WTC11 (cell line): Measurements from ENCODE around the gene ATG2A. TPM values are rescaled to one million over a fixed set of nuclear protein-coding genes. Genes with fewer than 3 reads are reported as not detected.

Experiments
- ATAC-seq: fragments of 200-7000 bp; cut with Tn5 transposase; 2 replicates; pipeline ENCODE4 v1.10.0; 2021; ENCODE audit warnings: mild to moderate bottlenecking, moderate library complexity
- CTCF ChIA-PET: fragments of 300-600 bp; sonication (Branson Sonifier 250); formaldehyde crosslinking; loops from one replicate; lab custom pipeline; 2021; ENCODE audit warnings: antibody characterized with exemption; lab: Charles Lee
- POLR2A ChIA-PET: fragments of 350-600 bp; sonication (Branson Sonifier 250); formaldehyde crosslinking; loops from one replicate; lab custom pipeline; 2021; ENCODE audit warnings: antibody characterized with exemption; lab: Charles Lee
- DNase-seq: peaks from one replicate; pipeline ENCODE4 v3.0.0; 2021; ENCODE audit warnings: low spot score
- H3K27ac Mint-ChIP-seq: 2 replicates; pipeline ENCODE4 v1.8.0; 2021; ENCODE audit warnings: mixed read lengths
- H3K27me3 Mint-ChIP-seq: 2 replicates; pipeline ENCODE4 v1.8.0; 2021; ENCODE audit warnings: low read depth, mild to moderate bottlenecking, moderate library complexity, mixed read lengths
- H3K36me3 Mint-ChIP-seq: 2 replicates; pipeline ENCODE4 v1.8.0; 2021; ENCODE audit warnings: mixed read lengths
- H3K4me1 Mint-ChIP-seq: 2 replicates; pipeline ENCODE4 v1.8.0; 2022; ENCODE audit warnings: mixed read lengths
- H3K4me3 Mint-ChIP-seq: 2 replicates; pipeline ENCODE4 v1.8.0; 2021; ENCODE audit warnings: mild to moderate bottlenecking, moderate library complexity, mixed read lengths
- H3K9me3 Mint-ChIP-seq: 2 replicates; pipeline ENCODE4 v1.8.0; 2021; ENCODE audit warnings: mixed read lengths
- ELF4 ChIP-seq: sonication (generic); formaldehyde crosslinking; IDR thresholded peaks from 2 replicates; pipeline ENCODE4 v1.8.1; 2022; ENCODE audit warnings: low read depth, mild to moderate bottlenecking, moderate library complexity, missing genetic modification reagents
- FOXP1 ChIP-seq: sonication (generic); formaldehyde crosslinking; IDR thresholded peaks from 2 replicates; pipeline ENCODE4 v1.8.0; 2022; ENCODE audit warnings: missing genetic modification reagents, mild to moderate bottlenecking, moderate library complexity, borderline replicate concordance
- GTF2I ChIP-seq: fragments of 250-450 bp; sonication (Bioruptor Pico); conservative IDR thresholded peaks from 2 replicates; pipeline ENCODE4 v1.4.0; 2021; ENCODE audit warnings: mild to moderate bottlenecking
- KAT7 ChIP-seq: sonication (generic); formaldehyde crosslinking; IDR thresholded peaks from 2 replicates; pipeline ENCODE4 v1.8.1; 2023; ENCODE audit warnings: missing genetic modification reagents, mild to moderate bottlenecking, borderline replicate concordance
- MYBL2 ChIP-seq: sonication (generic); formaldehyde crosslinking; IDR thresholded peaks from 2 replicates; pipeline ENCODE4 v1.8.1; 2023; ENCODE audit warnings: mild to moderate bottlenecking, moderate library complexity, missing genetic modification reagents
- RORB ChIP-seq: fragments of 250-450 bp; sonication (Bioruptor Pico); IDR thresholded peaks from 2 replicates; pipeline ENCODE4 v1.9.0; 2021; ENCODE audit warnings: mild to moderate bottlenecking
- SMAD3 ChIP-seq: sonication (generic); formaldehyde crosslinking; IDR thresholded peaks from 2 replicates; pipeline ENCODE4 v1.8.0; 2022; ENCODE audit warnings: missing genetic modification reagents, mild to moderate bottlenecking, borderline replicate concordance
- ZBTB21 ChIP-seq: sonication (generic); formaldehyde crosslinking; IDR thresholded peaks from 2 replicates; pipeline ENCODE4 v1.8.1; 2023; ENCODE audit warnings: mild to moderate bottlenecking, missing genetic modification reagents, borderline replicate concordance
- ZNF396 ChIP-seq: fragments of 250-450 bp; sonication (Bioruptor Pico); IDR thresholded peaks from 2 replicates; pipeline ENCODE4 v1.8.0; 2021; ENCODE audit warnings: mild to moderate bottlenecking, moderate library complexity, borderline replicate concordance
- ZNF416 ChIP-seq: fragments of 250-450 bp; sonication (Bioruptor Pico); IDR thresholded peaks from 2 replicates; pipeline ENCODE4 v1.9.0; 2021; ENCODE audit warnings: mild to moderate bottlenecking, inconsistent platforms
- total RNA-seq: library from RNA; stranded (reverse); gene quantifications from 3 replicates; pipeline ENCODE4 v1.2.3, GENCODE V29; 2021
- TF ChIP-seq, protein P1 (sequence below): sonication (generic); formaldehyde crosslinking; IDR thresholded peaks from 2 replicates; pipeline ENCODE4 v1.8.1; 2023; ENCODE audit warnings: mild to moderate bottlenecking, missing genetic modification reagents
- TF ChIP-seq, protein P2 (sequence below): sonication (generic); formaldehyde crosslinking; IDR thresholded peaks from 2 replicates; pipeline ENCODE4 v1.8.1; 2023; ENCODE audit warnings: mild to moderate bottlenecking, moderate library complexity, missing genetic modification reagents
- TF ChIP-seq, protein P3 (sequence below): sonication (generic); formaldehyde crosslinking; IDR thresholded peaks from 2 replicates; pipeline ENCODE4 v1.8.0; 2022; ENCODE audit warnings: mild to moderate bottlenecking, missing genetic modification reagents
- TF ChIP-seq, protein P4 (sequence below): sonication (generic); formaldehyde crosslinking; IDR thresholded peaks from 2 replicates; pipeline ENCODE4 v1.8.0; 2023; ENCODE audit warnings: missing genetic modification reagents
- TF ChIP-seq, protein P5 (sequence below): sonication (generic); formaldehyde crosslinking; IDR thresholded peaks from 2 replicates; pipeline ENCODE4 v1.8.1; 2023; ENCODE audit warnings: mild to moderate bottlenecking, missing genetic modification reagents, moderate library complexity
- TF ChIP-seq, protein P6 (sequence below): fragments of 250-450 bp; sonication (Bioruptor Pico); IDR thresholded peaks from 2 replicates; pipeline ENCODE4 v2.1.2; 2022; ENCODE audit warnings: mild to moderate bottlenecking, moderate library complexity
- TF ChIP-seq, protein P7 (sequence below): sonication (generic); formaldehyde crosslinking; IDR thresholded peaks from 2 replicates; pipeline ENCODE4 v1.8.1; 2023; ENCODE audit warnings: mild to moderate bottlenecking, missing genetic modification reagents, borderline replicate concordance

ATG2A gene
- total RNA-seq, 1 experiment from 2014 or later, result 31.4 TPM

DNA sequence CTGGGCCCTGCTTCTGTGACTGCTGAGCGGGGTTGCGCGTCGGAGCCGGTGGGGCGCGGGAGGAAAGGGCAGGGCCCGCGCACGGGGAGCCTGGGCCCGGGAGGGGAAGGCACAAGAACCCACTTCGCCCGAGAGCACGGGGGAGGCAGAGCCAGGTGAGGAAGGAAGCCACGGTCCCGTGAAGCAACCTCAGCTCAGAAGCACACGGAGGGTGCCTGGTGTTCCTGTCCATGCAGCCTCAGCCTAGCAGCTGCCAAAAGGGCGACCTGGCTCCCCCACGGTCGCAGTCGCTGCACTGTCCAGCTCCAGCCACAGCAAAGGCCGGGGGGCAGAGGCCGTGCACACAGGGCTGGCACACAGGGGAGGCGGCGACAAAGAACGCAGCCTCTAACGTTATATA is 63.3 kb downstream of the ATG2A start:
- H3K4me3 Mint-ChIP-seq, result no peak overlapping the region
- H3K27ac Mint-ChIP-seq, result no peak overlapping the region
- H3K27me3 Mint-ChIP-seq, result no peaks in the 10 kb centered on the region
- TF ChIP-seq FOXP1 (CRISPR knock-in tag) (no peak), SMAD3 (no peak), GTF2I (CRISPR knock-in tag) (no peak), RORB (no peak), ZBTB21 (CRISPR knock-in tag) (no peak), KAT7 (CRISPR knock-in tag) (no peak), MYBL2 (CRISPR knock-in tag) (no peak), ZNF396 (CRISPR knock-in tag) (no peak), ZNF416 (CRISPR knock-in tag) (no peak), ELF4 (CRISPR knock-in tag) (no peak)
- TF ChIP-seq, protein P1, sequence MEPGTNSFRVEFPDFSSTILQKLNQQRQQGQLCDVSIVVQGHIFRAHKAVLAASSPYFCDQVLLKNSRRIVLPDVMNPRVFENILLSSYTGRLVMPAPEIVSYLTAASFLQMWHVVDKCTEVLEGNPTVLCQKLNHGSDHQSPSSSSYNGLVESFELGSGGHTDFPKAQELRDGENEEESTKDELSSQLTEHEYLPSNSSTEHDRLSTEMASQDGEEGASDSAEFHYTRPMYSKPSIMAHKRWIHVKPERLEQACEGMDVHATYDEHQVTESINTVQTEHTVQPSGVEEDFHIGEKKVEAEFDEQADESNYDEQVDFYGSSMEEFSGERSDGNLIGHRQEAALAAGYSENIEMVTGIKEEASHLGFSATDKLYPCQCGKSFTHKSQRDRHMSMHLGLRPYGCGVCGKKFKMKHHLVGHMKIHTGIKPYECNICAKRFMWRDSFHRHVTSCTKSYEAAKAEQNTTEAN (CRISPR knock-in tag), result no peak
- TF ChIP-seq, protein P2, sequence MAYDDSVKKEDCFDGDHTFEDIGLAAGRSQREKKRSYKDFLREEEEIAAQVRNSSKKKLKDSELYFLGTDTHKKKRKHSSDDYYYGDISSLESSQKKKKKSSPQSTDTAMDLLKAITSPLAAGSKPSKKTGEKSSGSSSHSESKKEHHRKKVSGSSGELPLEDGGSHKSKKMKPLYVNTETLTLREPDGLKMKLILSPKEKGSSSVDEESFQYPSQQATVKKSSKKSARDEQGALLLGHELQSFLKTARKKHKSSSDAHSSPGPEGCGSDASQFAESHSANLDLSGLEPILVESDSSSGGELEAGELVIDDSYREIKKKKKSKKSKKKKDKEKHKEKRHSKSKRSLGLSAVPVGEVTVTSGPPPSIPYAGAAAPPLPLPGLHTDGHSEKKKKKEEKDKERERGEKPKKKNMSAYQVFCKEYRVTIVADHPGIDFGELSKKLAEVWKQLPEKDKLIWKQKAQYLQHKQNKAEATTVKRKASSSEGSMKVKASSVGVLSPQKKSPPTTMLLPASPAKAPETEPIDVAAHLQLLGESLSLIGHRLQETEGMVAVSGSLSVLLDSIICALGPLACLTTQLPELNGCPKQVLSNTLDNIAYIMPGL (CRISPR knock-in tag), result no peak
- TF ChIP-seq, protein P3, sequence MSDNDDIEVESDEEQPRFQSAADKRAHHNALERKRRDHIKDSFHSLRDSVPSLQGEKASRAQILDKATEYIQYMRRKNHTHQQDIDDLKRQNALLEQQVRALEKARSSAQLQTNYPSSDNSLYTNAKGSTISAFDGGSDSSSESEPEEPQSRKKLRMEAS, result no peak
- TF ChIP-seq, protein P4, sequence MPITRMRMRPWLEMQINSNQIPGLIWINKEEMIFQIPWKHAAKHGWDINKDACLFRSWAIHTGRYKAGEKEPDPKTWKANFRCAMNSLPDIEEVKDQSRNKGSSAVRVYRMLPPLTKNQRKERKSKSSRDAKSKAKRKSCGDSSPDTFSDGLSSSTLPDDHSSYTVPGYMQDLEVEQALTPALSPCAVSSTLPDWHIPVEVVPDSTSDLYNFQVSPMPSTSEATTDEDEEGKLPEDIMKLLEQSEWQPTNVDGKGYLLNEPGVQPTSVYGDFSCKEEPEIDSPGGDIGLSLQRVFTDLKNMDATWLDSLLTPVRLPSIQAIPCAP, result no peak
- TF ChIP-seq, protein P5, sequence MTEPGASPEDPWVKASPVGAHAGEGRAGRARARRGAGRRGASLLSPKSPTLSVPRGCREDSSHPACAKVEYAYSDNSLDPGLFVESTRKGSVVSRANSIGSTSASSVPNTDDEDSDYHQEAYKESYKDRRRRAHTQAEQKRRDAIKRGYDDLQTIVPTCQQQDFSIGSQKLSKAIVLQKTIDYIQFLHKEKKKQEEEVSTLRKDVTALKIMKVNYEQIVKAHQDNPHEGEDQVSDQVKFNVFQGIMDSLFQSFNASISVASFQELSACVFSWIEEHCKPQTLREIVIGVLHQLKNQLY (CRISPR knock-in tag), result no peak
- TF ChIP-seq, protein P6, sequence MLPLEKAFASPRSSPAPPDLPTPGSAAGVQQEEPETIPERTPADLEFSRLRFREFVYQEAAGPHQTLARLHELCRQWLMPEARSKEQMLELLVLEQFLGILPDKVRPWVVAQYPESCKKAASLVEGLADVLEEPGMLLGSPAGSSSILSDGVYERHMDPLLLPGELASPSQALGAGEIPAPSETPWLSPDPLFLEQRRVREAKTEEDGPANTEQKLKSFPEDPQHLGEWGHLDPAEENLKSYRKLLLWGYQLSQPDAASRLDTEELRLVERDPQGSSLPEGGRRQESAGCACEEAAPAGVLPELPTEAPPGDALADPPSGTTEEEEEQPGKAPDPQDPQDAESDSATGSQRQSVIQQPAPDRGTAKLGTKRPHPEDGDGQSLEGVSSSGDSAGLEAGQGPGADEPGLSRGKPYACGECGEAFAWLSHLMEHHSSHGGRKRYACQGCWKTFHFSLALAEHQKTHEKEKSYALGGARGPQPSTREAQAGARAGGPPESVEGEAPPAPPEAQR, result no peak
- TF ChIP-seq, protein P7, sequence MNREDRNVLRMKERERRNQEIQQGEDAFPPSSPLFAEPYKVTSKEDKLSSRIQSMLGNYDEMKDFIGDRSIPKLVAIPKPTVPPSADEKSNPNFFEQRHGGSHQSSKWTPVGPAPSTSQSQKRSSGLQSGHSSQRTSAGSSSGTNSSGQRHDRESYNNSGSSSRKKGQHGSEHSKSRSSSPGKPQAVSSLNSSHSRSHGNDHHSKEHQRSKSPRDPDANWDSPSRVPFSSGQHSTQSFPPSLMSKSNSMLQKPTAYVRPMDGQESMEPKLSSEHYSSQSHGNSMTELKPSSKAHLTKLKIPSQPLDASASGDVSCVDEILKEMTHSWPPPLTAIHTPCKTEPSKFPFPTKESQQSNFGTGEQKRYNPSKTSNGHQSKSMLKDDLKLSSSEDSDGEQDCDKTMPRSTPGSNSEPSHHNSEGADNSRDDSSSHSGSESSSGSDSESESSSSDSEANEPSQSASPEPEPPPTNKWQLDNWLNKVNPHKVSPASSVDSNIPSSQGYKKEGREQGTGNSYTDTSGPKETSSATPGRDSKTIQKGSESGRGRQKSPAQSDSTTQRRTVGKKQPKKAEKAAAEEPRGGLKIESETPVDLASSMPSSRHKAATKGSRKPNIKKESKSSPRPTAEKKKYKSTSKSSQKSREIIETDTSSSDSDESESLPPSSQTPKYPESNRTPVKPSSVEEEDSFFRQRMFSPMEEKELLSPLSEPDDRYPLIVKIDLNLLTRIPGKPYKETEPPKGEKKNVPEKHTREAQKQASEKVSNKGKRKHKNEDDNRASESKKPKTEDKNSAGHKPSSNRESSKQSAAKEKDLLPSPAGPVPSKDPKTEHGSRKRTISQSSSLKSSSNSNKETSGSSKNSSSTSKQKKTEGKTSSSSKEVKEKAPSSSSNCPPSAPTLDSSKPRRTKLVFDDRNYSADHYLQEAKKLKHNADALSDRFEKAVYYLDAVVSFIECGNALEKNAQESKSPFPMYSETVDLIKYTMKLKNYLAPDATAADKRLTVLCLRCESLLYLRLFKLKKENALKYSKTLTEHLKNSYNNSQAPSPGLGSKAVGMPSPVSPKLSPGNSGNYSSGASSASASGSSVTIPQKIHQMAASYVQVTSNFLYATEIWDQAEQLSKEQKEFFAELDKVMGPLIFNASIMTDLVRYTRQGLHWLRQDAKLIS (CRISPR knock-in tag), result no peak
- H3K36me3 Mint-ChIP-seq, result no peaks in the 10 kb centered on the region
- H3K9me3 Mint-ChIP-seq, result no peaks in the 10 kb centered on the region
- H3K4me1 Mint-ChIP-seq, result peaks cover 16% of the 10 kb centered on the region
- POLR2A ChIA-PET, result no interaction called here
- CTCF ChIA-PET, result interaction anchor here (12.5 kb wide), 1 partner anchor 32 kb away, joined by 372 read pairs; the partner anchor contains the start of gene EHD1
- ATAC-seq (no peak), DNase-seq (no peak)
